ENCODE measurements around the gene BANP.
"Not testable (repeated sequence)": the region's sequence is repeated elsewhere in the genome, so short reads cannot be mapped to it uniquely, and the experiment has no call there.

The BANP gene

DNA sequence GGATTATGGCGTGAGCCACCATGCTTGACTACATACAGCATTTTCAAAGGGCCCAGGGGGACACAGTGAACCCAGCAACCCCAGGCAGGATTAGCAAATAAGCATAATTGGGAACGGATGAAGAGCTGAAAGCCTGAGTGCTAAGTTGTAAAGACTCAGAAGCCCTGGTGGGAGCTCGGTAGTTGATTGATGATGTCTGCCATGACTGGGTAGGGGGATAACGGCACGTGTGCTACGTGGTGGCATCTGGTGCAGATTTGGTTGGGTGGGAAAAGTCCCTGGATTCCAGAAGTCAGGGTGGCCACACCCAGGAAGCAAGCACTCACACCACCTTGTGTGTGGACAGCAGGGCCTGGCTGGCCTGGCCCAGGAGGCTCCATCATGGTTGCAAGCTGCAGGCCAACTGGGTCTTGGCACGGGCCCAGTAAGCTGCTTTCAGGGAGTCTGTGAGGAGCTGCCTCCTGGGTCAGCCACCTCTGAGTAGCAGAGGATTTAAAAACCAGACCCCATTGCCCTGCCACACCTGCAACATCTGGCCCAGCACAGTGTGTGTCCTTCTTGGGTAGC lies 154.4 kb downstream of the BANP start:
- not testable (repeated sequence) for DNase-seq

DNA sequence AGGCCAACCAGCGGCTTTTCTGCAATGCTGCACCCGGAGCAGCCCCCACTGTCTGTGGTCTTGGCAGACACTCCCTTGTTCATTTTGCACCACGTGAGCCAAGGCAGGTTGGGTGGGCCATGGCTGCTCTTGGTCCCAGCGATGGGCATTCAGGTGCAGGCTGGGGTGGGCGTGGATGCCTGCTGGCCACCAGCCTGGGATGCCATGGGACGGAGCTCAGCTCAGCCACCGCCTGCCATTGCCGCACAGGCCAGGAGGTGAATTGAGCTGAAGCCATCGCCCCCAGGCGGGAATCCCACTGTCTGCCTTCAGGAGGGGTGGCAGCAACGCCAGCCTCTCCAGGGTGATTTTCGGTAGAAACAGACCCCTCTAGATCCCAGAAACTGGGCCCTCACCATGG lies 155.3 kb downstream of the BANP start:
- DNase-seq = not testable (repeated sequence)

DNA sequence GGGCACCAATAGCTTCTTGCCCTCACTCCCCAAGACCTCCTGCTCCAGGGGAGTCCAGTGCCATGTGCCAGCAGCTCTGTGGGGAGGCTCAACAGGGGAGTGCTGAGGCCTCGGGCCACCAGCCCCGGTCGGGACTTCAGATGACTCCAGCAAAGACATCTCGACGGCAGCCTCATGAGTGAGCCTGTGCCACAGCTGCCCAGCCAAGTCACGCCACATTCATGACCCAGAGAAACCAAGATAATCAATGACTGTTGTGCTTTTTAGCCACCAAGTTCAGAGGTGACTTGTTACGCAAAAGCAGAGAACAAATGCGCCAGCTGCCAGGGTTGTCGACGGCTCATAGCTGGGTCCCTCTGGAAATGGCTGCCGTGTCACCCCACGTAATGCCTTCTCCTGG lies 157.5 kb downstream of the BANP start:
- DNase-seq = no peak

DNA sequence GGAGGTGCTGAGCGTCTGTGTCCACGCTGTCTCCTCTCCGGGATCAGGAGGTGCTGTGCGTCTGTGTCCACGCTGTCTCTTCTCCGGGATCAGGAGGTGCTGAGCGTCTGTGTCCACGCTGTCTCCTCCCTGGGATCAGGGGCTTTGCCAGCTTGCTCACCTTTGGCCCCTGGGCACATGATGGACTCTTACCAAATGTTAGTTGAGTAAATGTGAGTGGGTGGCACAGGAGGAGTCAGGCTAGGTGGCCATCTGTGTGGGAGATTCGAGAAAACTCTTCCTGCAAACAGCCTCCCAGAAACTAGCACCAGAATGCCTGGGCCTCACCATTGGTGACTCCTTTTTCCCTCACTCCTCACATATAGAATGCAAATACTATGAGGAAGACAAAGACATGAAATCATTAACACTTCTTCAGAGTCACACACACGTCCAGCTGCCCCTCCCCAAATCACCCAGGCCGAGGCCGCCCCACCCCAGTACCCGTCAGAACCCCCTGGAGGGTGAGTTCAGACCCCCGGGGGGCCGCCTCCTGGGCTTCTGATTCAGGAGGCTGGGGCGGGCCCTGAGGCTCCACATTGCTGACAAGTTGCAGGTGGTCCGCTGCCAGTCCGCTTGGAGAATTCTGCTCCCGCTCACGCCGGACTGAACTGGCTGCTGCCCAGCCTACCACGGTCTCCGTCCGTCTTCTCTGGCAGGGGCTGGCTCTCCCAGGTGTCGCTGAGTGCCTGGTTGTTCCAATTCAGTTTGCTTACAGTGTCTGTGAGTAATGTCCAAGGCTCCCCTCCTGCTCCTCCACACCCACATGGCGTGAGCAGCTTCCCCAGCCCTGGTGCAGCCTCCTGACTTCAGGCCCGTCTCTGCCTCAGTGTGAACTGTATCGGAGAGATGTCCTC lies 158.7 kb downstream of the BANP start:
- DNase-seq = not testable (repeated sequence)

DNA sequence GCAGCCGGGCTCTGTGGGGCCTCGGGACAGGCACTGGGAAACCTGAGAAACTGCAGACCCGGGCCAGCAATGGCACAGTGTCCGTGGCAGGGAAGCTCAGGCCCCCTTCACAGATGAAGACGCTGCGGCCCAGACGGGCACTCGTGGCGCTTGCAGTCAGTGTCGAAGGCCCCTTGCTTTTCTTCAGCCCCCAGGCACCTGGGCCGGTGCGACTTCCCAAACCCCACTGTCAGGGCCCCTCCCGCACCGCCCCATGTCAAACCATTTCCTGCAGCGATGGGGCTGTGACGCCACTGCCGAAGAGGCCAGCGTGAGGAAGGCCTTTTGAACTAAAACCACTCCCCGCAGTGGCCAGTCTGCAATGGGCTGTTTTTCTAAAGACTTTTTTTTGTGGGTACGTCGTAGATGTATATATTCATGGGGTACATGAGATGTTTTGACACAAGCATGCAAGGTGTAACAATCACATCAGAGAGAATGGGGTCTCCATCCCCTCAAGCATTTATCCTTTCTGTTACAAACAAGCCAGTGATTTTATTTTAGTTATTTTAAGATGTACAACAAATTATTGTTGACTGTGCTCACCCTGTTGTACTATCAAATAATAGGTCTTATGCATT lies 159.8 kb downstream of the BANP start:
- not testable (repeated sequence) for DNase-seq

DNA sequence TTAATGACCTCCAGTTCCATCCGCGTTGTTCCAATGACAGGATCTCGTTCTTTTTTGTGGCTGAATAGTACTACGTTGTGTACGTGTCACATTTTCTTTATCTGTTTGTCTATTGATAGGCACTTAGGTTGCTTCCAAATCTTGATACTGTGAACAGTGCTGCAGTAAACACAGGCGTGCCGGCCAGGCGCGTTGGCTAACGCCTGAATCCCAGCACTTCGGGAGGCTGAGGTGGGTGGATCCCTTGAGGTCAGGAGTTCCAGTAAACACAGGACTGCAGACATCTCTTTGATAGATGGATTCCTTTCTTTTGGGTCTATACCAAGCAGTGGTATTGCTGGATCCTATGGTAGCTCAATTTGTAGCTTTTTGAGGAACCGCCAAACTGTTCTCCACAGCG lies 160.7 kb downstream of the BANP start:
- not testable (repeated sequence) for DNase-seq

DNA sequence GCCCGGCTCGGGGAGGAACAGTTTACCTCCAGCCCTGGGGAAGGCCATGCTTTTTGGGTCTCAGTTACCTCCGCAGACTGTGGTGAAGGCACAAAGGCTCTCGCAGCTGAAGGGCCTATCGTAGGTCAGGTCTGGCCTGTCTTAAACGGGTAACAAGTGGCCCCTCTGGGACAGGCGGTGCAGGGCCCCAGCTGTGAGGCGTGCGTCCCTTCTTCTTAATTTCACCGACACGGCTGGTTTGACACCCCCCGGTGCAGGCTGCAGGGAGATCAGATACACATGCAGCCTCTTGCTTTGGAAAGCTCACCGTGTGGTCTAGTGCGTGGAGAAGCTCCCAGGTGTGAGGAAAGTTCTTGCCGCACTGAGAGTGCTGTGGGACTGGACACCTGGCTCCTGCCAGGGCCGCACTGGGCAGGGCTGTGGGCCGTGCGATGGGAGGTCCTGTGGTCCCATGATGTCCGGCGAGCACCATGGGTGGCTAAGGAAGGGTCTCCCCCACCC lies 162.4 kb downstream of the BANP start:
- no peak for DNase-seq

DNA sequence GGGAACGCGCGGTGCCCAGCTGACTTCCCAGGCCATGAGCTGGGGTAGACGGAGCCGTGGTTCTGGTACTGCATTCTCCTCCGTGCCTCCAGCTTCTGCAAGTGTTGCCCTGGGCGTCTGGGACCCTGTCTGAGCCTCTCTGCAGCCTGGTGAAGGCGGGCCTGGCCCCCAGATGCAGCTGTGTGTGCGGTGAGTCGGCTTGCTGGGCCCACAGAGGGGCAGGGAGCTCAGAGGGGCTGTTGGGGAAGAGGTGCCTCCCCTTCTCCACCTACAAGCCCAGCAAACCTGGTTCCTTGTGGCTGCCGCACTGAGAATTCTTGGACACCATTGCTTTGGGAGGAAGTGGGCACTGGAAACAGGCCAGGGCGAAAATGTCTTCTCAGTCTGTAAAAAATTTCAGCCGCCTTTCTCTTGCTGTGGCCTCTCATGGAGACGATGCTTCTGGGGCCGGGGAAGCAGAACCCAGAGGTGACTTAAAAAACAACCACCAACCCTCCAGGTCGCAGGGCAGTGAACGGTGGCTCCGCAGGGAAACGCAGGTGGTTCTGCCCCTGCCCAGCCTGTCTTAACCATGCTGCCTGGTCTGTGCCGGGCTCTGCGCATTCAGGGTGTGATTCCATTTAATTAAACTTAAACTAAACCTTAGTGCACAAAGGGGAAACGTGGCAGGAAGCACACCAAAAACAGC lies 163.5 kb downstream of the BANP start:
- DNase-seq = not testable (repeated sequence)

DNA sequence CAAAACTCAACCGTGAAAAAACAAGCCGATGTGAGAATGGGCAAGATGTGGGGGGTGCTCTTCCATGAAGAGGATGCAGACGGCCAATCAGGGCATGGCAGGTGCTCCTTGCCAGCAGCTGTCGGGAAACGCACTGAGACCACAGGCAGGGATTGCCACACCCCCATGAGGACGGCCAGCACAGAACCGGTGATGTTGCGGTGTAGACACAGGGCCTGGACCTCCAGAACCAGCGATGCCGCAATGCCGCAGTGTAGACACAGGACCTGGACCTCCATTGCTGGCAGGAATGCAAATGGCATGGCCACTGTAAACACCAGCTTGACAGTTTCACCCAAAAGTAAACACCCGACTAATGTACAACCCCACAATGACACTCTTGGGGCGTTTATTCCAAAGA lies 164.9 kb downstream of the BANP start:
- DNase-seq = no peak

DNA sequence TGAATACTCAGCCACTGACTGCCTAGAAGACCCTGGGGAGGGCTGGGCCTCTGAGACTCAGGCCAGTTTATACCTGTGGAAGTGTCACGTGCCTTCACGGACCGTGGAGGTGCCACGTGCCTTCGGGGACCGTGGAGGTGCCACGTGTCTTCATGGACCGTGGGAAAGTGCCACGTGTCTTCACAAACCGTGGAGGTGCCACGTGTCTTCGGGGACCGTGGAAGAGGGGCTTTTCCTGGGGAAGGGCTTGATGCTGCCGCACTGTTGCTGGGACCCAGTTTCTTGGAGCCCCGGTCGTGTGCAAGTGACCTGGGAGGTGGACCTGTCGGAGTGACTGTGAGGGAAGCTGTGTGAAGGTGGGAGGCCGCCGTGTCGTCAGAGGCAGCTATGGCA lies 166.2 kb downstream of the BANP start:
- no peak for DNase-seq

DNA sequence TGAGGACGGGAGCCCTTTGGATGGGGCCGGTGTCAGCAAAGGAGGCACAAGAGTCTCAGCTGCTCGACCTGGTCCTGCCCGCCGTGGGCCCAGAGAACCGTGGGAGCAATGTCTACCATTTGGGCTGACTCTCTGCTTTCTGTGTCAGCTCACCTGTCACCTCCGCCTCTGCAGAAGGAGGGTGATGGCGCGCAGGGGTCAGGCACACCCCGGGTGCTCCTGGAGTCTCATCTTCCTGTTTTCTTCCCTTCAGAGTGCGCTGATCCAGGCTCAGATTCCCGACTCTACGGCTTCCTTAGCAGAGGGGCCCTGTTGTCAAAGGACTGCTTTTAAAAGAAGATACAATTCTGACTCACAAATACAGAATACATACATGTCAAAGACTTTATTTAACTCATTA lies 167.1 kb downstream of the BANP start:
- DNase-seq = no peak

DNA sequence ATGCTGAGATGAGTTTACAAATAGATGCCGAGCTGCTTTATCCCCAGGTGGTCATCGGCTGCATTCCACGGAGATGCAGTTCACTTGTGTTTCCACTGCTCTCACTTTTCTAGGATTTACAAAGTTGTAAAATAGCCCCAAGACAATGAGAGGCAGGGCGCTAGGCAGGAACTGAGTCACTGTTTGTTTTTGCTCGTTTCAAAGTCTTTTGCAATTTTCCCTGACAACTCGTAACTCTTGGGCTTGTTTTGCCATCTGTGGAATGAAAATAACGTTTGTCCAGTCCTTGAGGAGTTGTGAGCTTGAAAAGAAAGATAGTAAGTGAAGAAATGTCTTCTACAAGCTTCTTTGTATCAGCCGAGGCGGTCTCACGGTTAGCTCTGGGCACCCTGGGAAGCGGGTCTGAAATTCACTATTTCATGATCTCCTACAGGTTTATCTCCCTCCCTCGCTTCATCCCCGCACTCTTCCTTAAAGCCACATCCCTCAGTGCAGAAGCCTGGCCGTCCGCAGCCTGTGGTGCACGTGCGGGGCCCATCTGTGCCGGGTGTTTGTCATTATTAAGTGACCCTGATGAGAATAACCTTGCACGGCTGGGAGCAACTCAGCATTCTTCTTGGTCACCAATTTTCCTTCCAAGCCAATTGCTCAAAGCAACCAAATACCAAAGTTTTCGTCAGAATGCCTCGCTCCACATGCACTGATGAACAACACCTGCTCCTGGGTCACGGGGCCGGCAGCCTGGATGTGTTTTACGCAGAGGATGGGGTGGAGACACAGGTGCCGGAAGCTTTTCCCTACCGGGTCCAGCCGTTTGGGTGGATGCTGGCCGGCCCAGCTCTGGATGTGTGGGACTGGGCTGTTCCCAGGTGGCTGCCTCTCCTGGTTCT lies 167.9 kb downstream of the BANP start:
- not testable (repeated sequence) for DNase-seq

DNA sequence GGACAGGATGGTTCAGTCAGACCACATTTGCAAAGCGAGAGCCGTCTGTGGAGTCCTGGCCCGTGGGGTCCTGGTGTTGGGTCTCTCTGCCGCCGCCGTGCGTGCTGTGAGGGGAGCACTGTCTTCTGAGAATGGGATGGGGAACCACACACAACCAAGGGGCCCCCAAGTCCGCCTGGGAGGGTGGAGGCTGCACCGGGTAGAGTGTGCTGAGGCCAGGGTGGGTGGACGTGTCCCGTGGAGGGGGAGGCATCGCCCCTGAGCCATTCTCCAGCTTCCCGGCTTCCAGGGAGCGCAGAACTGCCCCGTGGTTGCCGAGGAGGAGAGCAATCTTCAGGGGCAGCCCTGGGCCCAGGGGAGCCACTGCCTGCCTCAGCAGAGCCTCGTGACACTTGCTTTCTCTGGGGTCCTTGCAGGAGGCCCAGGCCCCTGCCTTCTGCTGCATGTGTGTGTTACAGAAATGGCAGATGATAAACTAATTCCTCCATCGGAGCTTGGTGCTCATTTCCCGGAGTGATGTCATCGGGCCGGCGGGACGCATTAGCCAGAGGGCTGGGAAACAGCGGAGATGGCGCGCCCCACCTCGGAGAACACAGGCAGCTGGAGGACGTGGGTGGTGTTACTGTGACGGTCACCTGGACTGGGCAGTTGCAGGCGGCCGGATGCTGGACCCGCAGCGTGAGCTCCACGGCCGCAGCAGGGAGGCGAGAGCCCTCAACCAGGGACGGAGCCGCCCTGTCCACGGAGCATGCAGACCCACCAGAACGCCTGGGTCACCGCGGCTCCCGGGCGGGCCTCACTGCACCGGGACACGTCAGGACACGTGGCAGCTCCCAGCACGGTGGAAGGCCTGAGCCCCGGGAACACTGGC lies 168.9 kb downstream of the BANP start:
- not testable (repeated sequence) for DNase-seq

DNA sequence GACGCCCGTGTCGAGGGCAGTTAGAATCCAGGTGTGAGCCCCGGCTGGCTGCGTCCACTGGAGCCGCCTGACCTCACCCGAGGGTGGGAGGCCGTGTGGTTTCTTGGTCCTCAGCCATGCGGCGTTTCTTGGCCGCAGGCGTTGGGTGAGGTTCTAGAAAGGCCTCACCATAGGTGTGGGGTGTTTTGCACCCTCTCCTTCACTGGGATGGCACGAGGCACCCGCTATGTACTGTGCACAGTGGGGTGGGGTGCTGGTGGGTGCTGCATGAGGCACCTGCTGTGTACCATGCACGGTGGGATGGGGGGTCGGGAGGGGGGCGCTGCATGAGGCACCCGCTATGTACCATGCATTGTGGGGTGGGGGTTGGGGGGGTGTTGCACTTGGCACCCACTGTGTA lies 169.6 kb downstream of the BANP start:
- no peak for DNase-seq

DNA sequence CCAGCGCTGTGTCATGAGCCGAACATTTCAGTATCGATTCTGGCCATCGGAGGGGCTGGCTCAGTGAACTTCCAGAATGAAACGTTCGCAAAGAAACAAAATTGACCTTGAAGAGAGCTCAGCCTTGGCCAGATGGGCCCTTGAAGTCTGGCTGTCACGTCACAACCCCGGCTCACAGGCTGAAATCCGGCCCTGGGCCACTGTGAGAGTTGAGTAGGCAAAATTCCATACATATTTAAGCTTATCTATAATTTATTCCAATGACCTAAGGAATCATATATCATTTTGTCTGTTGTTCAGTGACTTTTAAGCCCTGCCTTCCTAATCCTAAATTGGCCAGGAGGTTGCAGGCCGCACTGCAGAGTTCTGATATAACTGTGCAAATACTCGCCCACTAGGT lies 170.2 kb downstream of the BANP start:
- DNase-seq = not testable (repeated sequence)

DNA sequence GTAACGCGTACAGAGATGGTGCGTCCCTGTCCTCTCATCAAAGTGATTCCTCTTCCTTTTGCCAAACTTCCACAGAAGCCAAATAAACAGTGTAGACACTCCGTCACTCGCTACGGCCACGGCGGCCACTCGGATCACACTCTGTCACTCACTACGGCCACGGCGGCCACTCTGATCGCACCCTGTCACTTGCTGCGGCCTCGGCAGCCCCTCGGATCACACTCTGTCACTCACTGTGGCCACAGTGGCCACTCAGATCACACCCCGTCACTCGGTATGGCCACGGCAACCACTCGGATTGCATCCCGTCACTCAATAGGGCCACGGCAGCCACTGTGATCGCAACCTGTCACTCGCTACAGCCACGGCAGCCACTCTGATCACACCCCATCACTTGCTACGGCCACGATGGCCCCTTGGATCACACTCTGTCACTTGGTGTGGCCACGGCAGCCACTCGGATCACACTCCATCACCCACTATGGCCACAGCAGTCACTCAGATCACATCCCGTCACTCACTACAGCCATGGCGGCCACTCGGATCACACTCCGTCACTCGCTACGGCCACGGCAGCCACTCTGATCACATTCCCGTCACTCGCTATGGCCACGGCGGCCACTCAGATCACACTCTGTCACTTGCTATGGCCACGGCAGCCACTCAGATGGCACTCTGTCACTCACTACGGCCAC lies 170.8 kb downstream of the BANP start:
- no peak for DNase-seq

Data from activated T-cell treated with anti-CD3 and anti-CD28 coated beads, Interleukin-2, amount 50 U/mL, for 48 hours (primary cell).